Measurements from ENCODE around the gene HSP90AB1. TPM values are rescaled to one million over a fixed set of nuclear protein-coding genes. Genes with fewer than 3 reads are reported as not detected.

Gene HSP90AB1
- total and polyA plus RNA-seq, 2 experiments from 2014 or later = 665 to 876 TPM

DNA sequence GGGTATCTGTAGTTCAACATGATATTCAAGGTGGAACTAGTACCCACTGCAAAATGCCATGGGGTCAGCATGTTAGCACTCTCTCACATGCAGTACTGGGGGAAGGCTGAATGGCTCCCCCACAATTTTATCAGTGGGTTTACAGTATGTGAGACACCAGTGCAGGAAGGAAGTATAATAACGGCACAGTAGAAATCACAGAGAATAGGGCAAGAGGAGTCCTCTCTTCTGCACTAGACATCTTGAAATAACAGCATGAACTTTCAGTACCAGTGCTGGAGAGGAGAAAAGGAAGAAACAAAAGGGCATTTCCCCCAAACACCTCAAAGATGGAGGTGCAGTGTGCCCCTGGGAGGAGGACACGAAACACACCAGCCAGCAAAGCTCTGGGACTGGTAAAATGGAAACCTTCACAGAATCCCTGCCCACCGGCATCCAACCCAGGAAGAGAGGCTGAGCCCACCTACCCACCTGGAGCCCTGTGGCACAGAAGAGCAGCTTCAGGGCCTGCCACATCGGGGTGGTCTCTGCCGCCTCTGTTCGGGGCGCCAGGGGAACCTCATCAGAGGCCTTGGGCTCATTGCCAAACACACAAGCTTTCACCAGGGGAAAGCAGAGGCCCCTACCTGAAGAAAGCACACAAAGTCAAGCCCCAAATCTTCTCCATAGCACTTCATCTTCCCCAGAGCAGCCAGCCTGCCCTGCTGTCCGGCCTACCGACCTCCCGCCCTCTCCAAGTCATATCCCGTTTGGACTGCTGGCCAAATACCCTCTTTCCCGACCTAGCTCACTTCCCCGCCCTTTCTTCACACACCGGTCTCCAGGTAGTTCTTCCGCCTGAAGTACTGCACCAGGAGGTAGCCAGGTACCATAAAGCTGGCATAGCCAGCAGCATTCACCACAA is 9.2 kb downstream of the HSP90AB1 start:
- no peaks in the 10 kb centered on the region for H3K27me3 ChIP-seq
- H3K36me3 ChIP-seq = peaks cover 47% of the 10 kb centered on the region
- H3K4me3 ChIP-seq = peak overlapping the region; percentile 88
- TF ChIP-seq, protein P1, sequence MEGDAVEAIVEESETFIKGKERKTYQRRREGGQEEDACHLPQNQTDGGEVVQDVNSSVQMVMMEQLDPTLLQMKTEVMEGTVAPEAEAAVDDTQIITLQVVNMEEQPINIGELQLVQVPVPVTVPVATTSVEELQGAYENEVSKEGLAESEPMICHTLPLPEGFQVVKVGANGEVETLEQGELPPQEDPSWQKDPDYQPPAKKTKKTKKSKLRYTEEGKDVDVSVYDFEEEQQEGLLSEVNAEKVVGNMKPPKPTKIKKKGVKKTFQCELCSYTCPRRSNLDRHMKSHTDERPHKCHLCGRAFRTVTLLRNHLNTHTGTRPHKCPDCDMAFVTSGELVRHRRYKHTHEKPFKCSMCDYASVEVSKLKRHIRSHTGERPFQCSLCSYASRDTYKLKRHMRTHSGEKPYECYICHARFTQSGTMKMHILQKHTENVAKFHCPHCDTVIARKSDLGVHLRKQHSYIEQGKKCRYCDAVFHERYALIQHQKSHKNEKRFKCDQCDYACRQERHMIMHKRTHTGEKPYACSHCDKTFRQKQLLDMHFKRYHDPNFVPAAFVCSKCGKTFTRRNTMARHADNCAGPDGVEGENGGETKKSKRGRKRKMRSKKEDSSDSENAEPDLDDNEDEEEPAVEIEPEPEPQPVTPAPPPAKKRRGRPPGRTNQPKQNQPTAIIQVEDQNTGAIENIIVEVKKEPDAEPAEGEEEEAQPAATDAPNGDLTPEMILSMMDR (IDR thresholded peaks at IDR 0.05; ENCODE audit: low read depth, low read length) = no peak
- no peak for DNase-seq (ENCODE audit: low read depth in 1 of 2, low spot score in 1 of 2)
- H3K4me1 ChIP-seq (ENCODE audit: low read depth) = no peaks in the 10 kb centered on the region
- H3K9me3 ChIP-seq (ENCODE audit: low read depth) = no peaks in the 10 kb centered on the region
- peak overlapping the region; percentile 81 for H3K27ac ChIP-seq

DNA sequence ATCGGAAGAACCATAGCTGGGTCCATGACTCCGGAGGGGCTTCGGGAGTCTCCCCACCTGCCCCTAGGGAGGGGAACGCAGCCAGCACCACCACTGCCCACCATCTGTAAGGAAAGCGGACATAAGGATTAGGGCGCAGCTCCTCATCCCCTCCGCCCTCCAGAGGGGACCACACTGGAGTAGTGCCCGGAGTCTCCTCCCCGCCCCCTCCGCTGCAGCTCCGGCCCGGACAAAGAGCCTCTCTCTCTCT is 9.8 kb downstream of the HSP90AB1 start:
- DNase-seq (ENCODE audit: low read depth in 1 of 2, low spot score in 1 of 2) = no peak
- H3K4me3 ChIP-seq = peak overlapping the region; percentile 88
- no peaks in the 10 kb centered on the region for H3K9me3 ChIP-seq (ENCODE audit: low read depth)
- H3K27me3 ChIP-seq = no peaks in the 10 kb centered on the region
- TF ChIP-seq, protein P1 (IDR thresholded peaks at IDR 0.05; ENCODE audit: low read depth, low read length) = no peak
- H3K4me1 ChIP-seq (ENCODE audit: low read depth) = no peaks in the 10 kb centered on the region
- peak overlapping the region; percentile 81 for H3K27ac ChIP-seq
- H3K36me3 ChIP-seq = peaks cover 41% of the 10 kb centered on the region

DNA sequence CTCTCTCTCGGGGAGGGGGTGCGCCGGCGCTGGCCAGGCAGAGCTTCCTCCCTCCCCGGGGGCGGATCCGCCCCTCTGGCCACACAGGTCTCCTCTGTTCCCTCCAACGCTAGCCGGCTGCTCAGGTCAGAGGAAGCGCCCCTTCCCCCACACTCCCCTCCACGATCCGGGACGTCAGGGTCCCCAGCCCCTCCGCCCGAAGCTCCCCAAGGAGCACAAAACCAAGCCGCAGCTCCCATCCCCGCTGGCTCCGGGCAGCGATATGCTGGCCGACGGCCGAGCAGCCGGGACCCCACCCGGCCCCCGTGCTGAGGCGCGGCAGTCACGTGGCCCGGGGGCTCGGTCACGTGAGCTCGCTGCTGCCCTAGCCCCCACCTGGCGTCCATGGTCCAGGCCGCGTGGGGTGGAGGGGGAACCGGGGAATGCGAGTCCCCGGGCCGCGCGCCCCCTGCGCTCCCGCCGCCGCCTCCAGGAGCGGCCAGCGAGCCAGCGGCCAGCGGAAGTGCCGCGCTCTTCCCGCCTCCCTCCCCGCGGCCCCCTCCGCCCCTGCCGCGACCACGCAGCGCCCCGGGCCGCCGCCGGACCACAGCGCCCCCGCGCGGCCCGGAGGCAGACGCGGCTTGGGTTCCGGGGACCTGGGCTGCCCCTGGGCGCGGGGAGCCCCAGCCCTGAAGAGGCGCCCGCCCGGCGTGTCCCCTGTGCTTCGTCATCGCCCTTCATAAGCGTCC is 10.3 kb downstream of the HSP90AB1 start, which contains the start of gene SLC35B2:
Gene SLC35B2, minus strand, starts transcription at position 504 of the 728 bp plus-strand sequence. Its CDS starts 118 bp downstream, at position 386.
- no peaks in the 10 kb centered on the region for H3K4me1 ChIP-seq (ENCODE audit: low read depth)
- TF ChIP-seq, protein P1 (IDR thresholded peaks at IDR 0.05; ENCODE audit: low read depth, low read length) = peak; percentile 39

DNA sequence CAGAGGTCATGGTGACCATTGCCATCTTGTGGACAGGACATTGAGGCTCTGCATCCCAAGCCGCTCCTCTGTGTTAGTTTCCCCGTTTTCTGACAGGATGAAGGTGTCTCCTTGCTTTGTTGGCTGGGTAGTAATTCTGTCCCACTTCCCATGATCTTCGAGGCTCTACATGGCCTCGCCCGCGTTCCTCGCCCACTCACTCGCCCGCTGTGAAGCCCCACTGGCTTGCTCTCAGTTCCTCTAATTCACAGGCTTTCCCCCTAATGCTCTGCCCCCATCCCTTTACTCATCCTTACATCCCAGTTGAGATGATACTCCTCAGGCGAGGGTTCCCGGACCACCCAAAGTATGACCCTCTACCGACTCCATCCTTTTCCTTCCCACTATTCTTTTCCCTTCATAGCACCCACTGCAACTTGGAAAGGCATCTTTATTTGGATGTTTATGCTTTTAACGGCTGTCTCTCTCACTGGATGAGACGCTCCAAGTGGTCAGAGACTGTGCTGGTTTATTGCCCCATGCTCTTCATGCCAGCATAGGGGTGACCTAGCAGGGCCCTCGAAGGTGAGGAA is 10.9 kb downstream of the HSP90AB1 start:
- no peaks in the 10 kb centered on the region for H3K27me3 ChIP-seq
- TF ChIP-seq, protein P1 (IDR thresholded peaks at IDR 0.05; ENCODE audit: low read depth, low read length) = no peak
- no peaks in the 10 kb centered on the region for H3K4me1 ChIP-seq (ENCODE audit: low read depth)
- peaks cover 30% of the 10 kb centered on the region for H3K36me3 ChIP-seq
- DNase-seq (ENCODE audit: low read depth in 1 of 2, low spot score in 1 of 2) = no peak
- H3K9me3 ChIP-seq (ENCODE audit: low read depth) = no peaks in the 10 kb centered on the region
- no peak overlapping the region for H3K27ac ChIP-seq
- H3K4me3 ChIP-seq = peak overlapping the region; percentile 88

More for the DNA sequence above, 10.3 kb downstream of the HSP90AB1 start, which contains the start of gene SLC35B2:
- peaks cover 36% of the 10 kb centered on the region for H3K36me3 ChIP-seq
- no peaks in the 10 kb centered on the region for H3K27me3 ChIP-seq
- DNase-seq (ENCODE audit: low read depth in 1 of 2, low spot score in 1 of 2) = peak; percentile 83
- peak within 1 kb of the TSS; percentile 81 for H3K27ac ChIP-seq
- no peaks in the 10 kb centered on the region for H3K9me3 ChIP-seq (ENCODE audit: low read depth)
- peak within 1 kb of the TSS; percentile 88 for H3K4me3 ChIP-seq

DNA sequence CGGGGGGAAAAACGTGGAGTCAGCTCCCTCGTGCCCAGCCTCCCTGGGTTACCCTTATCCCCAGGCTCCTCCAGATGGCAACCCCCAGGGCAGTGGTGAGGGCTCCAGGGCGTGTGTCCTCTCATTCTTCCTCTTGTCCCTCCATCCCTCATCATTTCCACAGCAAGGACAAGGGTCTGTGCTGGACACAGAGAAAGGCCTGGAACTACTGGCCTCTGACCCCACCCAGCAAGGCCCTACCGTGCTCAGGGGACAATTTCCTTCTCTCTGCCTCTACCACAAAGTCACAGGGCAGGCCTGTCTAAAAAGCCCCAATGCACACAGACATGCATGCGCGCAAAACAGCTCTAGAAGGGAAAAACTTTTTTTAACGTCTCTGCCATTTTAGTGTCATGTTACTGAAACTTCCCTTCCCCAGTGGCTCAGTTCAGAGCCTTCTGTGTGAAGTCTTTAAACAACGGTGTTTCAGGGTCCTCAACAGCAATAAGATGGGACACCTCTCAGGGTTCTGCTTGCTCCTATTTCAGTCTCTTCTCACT is 11.5 kb downstream of the HSP90AB1 start:
- Histone ChIP-seq H3K27ac (no peak overlapping the region), H3K27me3 (no peaks in the 10 kb centered on the region), H3K4me3 (no peak overlapping the region), H3K4me1 (ENCODE audit: low read depth) (no peaks in the 10 kb centered on the region), H3K36me3 (peaks cover 24% of the 10 kb centered on the region), H3K9me3 (ENCODE audit: low read depth) (no peaks in the 10 kb centered on the region)
- TF ChIP-seq, protein P1 (IDR thresholded peaks at IDR 0.05; ENCODE audit: low read depth, low read length) = no peak
- DNase-seq (ENCODE audit: low read depth in 1 of 2, low spot score in 1 of 2) = no peak

Measured in cardiac muscle cell (in vitro differentiated cells and primary cell).